Neutrophil (primary cell): Measurements from ENCODE around the gene OR52N5.

Experiments
- H3K27ac ChIP-seq: fragments of 200-600 bp; sonication (generic); 2 replicates; pipeline ENCODE4 v1.5.1; 2016; ENCODE audit warnings: mild to moderate bottlenecking, moderate library complexity
- H3K27me3 ChIP-seq: fragments of 200-600 bp; sonication (generic); 2 replicates; pipeline ENCODE4 v1.6.0; 2016; ENCODE audit warnings: mild to moderate bottlenecking
- H3K36me3 ChIP-seq: fragments of 200-600 bp; sonication (generic); 2 replicates; pipeline ENCODE4 v1.5.1; 2017
- H3K4me1 ChIP-seq, 2 experiments: fragments of 200-600 bp in 1 of 2; sonication (generic) in 1 of 2; 1 replicate in 1 of 2; 2 replicates in 1 of 2; pipeline versions ENCODE4 v1.5.1 to v1.6.1; 2013 to 2016; ENCODE audit warnings: low read depth in 1 of 2, low read length in 1 of 2, mild to moderate bottlenecking in 1 of 2, moderate library complexity in 1 of 2; ENCODE audit not compliant: control insufficient read depth in 1 of 2, insufficient read depth in 1 of 2
- H3K4me3 ChIP-seq, 2 experiments: fragments of 200-600 bp in 1 of 2; sonication (generic) in 1 of 2; 1 replicate in 1 of 2; 2 replicates in 1 of 2; pipeline ENCODE4 v1.5.1; 2013 to 2016; ENCODE audit warnings: low read depth in 1 of 2, low read length in 1 of 2, mild to moderate bottlenecking in 1 of 2, moderate library complexity in 1 of 2
- H3K9me3 ChIP-seq: fragments of 200-600 bp; sonication (generic); 2 replicates; pipeline ENCODE4 v1.5.1; 2016
- TF ChIP-seq, protein P1 (sequence below): fragments of 200-600 bp; sonication (generic); IDR thresholded peaks from 2 replicates; pipeline ENCODE4 v1.5.1; 2016; ENCODE audit warnings: antibody characterized with exemption

OR52N5 gene

DNA sequence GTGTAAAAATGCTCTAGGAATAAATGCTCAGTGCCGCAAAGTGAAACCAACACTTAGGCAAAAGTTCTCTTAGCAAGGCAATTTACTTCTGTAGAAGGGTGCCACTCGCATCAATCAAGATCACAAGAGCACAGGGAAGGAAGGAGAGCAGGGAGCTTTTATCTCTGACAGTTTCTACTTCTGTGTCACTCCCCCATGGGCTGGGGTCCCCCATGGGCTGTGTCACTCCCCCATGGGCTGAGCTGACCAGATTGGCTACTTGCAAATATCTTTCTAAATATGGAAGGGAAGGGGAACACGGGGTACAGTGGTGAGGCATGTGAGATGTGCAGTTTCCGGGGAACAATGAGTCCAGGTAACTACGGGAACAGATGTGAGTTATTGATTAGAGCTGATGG is 26.0 kb upstream of the OR52N5 start:
- TF ChIP-seq, protein P1, sequence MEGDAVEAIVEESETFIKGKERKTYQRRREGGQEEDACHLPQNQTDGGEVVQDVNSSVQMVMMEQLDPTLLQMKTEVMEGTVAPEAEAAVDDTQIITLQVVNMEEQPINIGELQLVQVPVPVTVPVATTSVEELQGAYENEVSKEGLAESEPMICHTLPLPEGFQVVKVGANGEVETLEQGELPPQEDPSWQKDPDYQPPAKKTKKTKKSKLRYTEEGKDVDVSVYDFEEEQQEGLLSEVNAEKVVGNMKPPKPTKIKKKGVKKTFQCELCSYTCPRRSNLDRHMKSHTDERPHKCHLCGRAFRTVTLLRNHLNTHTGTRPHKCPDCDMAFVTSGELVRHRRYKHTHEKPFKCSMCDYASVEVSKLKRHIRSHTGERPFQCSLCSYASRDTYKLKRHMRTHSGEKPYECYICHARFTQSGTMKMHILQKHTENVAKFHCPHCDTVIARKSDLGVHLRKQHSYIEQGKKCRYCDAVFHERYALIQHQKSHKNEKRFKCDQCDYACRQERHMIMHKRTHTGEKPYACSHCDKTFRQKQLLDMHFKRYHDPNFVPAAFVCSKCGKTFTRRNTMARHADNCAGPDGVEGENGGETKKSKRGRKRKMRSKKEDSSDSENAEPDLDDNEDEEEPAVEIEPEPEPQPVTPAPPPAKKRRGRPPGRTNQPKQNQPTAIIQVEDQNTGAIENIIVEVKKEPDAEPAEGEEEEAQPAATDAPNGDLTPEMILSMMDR: no peak

DNA sequence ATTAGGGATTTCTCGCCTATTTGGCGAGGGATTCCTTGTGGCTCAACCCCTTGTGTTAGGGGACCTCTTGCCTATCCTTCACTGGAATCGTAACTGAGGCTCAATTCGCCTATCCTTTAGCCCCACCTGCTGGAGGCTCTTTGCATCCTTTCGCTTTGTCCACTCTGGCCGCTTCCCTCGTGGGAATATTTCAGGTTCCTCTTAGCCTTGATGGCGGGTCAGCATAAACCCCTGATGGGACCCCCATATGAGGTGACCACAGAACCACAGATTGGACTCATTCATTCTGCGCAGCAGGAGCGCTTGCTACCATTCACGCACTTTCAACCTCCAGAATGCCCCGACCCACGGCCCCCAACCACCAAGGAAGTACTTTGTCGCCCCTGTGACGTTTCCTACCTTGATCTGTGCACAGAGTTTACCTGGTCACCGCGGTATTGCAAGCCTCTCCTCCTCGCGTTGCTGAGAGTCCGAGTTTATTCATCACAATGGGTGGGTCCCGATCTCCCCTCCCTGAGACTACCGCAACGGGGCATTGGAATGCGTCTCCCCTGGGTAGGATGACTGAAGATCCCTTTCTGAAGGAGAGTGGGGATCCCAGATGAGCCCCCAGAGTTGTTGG is 25.5 kb upstream of the OR52N5 start, which contains the start of gene OR52N2:
OR52N2 (plus strand) TSS at position 425 of the 622 bp plus-strand sequence. CDS start 11,412 bp downstream, outside the sequence.
- Histone ChIP-seq H3K27me3 (no peaks in the 10 kb centered on the region), H3K27ac (peak within 1 kb of the TSS; percentile 29), H3K4me1 (peaks cover 13 to 20% of the 10 kb centered on the region in 2 experiments), H3K4me3 (peak within 1 kb of the TSS; percentile 53 to 63), H3K9me3 (no peaks in the 10 kb centered on the region), H3K36me3 (no peaks in the 10 kb centered on the region)
- TF ChIP-seq, protein P1: peak; percentile 86

More for the DNA sequence above, 26.0 kb upstream of the OR52N5 start:
- Histone ChIP-seq H3K4me3 (peak overlapping the region; percentile 53 to 63), H3K27me3 (no peaks in the 10 kb centered on the region), H3K36me3 (no peaks in the 10 kb centered on the region), H3K9me3 (no peaks in the 10 kb centered on the region), H3K27ac (peak overlapping the region; percentile 29), H3K4me1 (peaks cover 19 to 25% of the 10 kb centered on the region in 2 experiments)

DNA sequence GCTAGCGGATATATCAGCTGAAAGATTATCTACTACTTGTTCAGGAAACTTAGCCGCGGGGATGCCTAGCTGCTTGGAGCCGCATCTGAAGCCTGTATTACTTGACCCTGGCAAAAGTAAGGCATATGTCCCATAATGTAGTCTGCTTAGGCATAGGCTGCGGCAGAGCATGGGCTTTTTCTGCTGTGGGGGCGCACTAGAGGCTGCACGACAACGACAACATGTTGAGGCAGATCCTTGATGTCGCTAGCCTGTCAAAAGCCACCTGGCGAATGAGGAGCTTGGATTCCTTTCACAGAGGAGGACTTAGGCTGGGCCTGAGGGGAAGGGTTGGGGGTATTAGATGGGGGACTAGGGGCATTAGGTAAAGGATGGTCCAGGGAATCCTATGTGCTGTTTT is 24.4 kb upstream of the OR52N5 start:
- Histone ChIP-seq H3K9me3 (no peaks in the 10 kb centered on the region), H3K27me3 (no peaks in the 10 kb centered on the region), H3K36me3 (no peaks in the 10 kb centered on the region), H3K4me1 (peaks cover 9 to 15% of the 10 kb centered on the region in 2 experiments), H3K4me3 (no peak overlapping the region), H3K27ac (no peak overlapping the region)
- TF ChIP-seq, protein P1: no peak

DNA sequence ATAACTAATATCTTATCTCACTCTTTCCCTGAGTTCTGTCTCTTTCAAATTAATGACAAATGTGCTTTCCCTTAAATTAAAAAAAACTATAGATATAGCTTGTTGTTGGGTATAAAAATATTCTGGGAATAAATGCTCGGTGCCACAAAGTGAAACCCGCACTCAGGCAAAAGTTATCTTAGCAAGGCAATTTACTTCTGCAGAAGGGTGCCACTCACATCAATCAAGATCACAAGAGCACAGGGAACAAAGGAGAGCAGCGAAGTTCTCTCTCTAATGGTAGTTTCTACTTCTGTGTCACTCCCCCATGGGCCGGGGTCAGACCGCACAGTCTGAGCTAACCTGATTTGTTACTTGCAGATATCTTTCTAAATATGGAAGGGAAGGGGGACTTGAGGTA is 20.8 kb upstream of the OR52N5 start:
- H3K36me3 ChIP-seq: no peaks in the 10 kb centered on the region
- H3K27ac ChIP-seq: no peak overlapping the region
- TF ChIP-seq, protein P1: no peak
- no peaks in the 10 kb centered on the region for H3K9me3 ChIP-seq
- H3K4me1 ChIP-seq: peaks cover 5 to 8% of the 10 kb centered on the region in 2 experiments
- H3K4me3 ChIP-seq: no peak overlapping the region
- no peaks in the 10 kb centered on the region for H3K27me3 ChIP-seq

DNA sequence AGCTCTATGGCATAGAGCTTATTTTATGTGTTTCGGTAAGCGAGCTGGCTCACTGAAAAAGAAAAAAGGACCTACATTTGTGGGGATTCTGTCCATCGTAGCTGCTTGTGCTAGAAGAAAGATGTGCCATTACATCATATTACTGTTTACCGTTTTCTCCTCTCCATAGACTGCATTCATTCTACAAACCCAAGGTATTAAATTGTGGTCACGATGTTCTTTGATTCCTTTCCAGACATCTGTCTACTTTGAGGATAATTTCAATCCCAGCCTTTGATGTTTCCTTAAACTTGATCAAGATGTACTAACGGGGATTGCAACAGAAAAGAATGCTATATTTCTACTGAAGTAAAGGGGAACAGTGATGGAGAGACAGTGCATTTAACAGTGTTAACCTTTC is 13.4 kb upstream of the OR52N5 start:
- Histone ChIP-seq H3K27ac (no peak overlapping the region), H3K4me3 (no peak overlapping the region), H3K27me3 (no peaks in the 10 kb centered on the region), H3K36me3 (no peaks in the 10 kb centered on the region), H3K4me1 (peaks cover 6% of the 10 kb centered on the region in 2 experiments), H3K9me3 (no peaks in the 10 kb centered on the region)
- TF ChIP-seq, protein P1: no peak
